Pancreas (tissue), 10 donors: Measurements from ENCODE around the gene KRT37. TPM values are rescaled to one million over a fixed set of nuclear protein-coding genes. Genes with fewer than 3 reads are reported as not detected.

Experiments
- ATAC-seq, 4 donors: fragments of 200-7000 bp; cut with Tn5 transposase; one replicate each; pipeline versions ENCODE4 v1.8.0 to v1.9.1; 2020; ENCODE audit warnings: mild to moderate bottlenecking in 4 of 4, moderate library complexity in 4 of 4
- DNase-seq, 6 donors: peaks; one replicate each; pipeline ENCODE4 v3.0.0-alpha.2; 2020
- FAIRE-seq: peaks from 2 replicates; lab custom pipeline; 2012; peaks lifted over from hg19 to GRCh38; lab: Jason Lieb, UNC
- H3K27ac ChIP-seq, 4 donors: fragments of 200-600 bp; sonication (generic); 1 replicate in 3 of 4; 2 replicates in 1 of 4; pipeline versions ENCODE4 v1.5.0 to v1.8.0; 2020
- H3K27me3 ChIP-seq, 4 donors: fragments of 200-600 bp; one replicate each; pipeline ENCODE4 v1.8.0; 2021
- H3K36me3 ChIP-seq, 3 donors: fragments of 200-600 bp; sonication (generic) in 1 of 3; one replicate each; pipeline versions ENCODE4 v1.5.0 to v1.8.0; 2020 to 2021
- H3K4me1 ChIP-seq, 3 donors: fragments of 200-600 bp; one replicate each; pipeline ENCODE4 v1.8.0; 2021
- H3K4me3 ChIP-seq, 4 donors: fragments of 200-600 bp; sonication (generic) in 2 of 4; one replicate each; pipeline versions ENCODE4 v1.5.0 to v1.8.0; 2020 to 2021
- H3K9me3 ChIP-seq, 4 donors: fragments of 200-600 bp; one replicate each; pipeline ENCODE4 v1.8.0; 2021
- CTCF ChIP-seq, 4 donors: fragments of 200-600 bp; sonication (generic) in 3 of 4; IDR thresholded peaks; one replicate each; pipeline versions ENCODE4 v1.5.0 to v1.8.0; 2021; ENCODE audit warnings: antibody characterized with exemption in 4 of 4
- WGBS, 2 donors: extraction: QIAGEN DNeasy Blood & Tissue Kit; methylation state at CpG; one replicate each; pipeline ENCODE4 v1.1.7; 2013; 5-methylcytosine and 5-hydroxymethylcytosine counted together
- intact Hi-C, 3 donors: fragments of 100-400 bp; cut with DNase I; formaldehyde crosslinking; loops; one replicate each; pipeline versions ENCODE4 v1.11.1 to v1.14.2; 2022
- polyA plus RNA-seq, 2 donors: library from polyadenylated mRNA; stranded (reverse); fragments of 200-250 nt; gene quantifications; one replicate each; pipeline ENCODE4 v1.2.3, GENCODE V29; 2013
- total RNA-seq, 6 donors: library from RNA; stranded (reverse); fragmentation: NEBNext Ultra II Directional in 4 of 6; extraction: Animal tissue kit (Norgen Biotek cat#: 25700) in 4 of 6; gene quantifications; one replicate each; pipeline versions ENCODE4 v1.2.1 to v1.2.4, GENCODE V29; 2021 to 2023
- donor health status: healthy with polysubstance abuse.
- donor health status: DM: no; HTN: no; CAD: no; lungs with moderate emphysema.
- donor health status: DM: no; HTN: no; CAD: no.
- donor health status: control.
- donor health status: control.
- donor health status: Bipolar disorder and iron deficiency.
- donor health status: DM: yes; HTN: yes; CAD: no.
- donor health status: DM: no; HTN: no; CAD: no.
- donor health status: DM: no; HTN: no; CAD: no.
- donor health status: DM: yes; HTN: yes; CAD: no.

The KRT37 gene
- total and polyA plus RNA-seq, 8 donors = not detected

DNA sequence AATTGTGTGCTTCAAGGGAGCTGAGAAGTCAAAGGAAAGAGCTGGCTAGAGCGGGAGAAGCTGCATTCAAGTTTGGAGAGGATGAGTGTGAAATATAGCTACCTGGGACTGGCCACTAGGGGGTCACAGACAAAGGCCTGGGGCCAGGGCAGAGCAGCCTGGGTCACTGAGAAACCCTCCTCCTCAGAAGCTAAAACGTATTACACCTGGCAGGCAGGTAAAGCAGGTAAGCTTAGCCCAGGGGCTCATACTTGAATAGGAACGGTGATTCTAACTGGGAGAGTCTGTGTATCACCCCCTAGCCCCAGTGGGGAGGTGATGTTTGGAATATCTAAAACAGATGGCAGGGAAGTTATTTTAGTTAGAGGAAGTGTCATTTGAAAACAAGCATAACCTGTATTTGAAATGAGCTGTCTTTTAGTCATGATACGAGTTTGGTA, 6.8 kb downstream of the KRT37 start:
- Histone ChIP-seq H3K4me1 (no peaks in the 10 kb centered on the region), H3K4me3 (no peak overlapping the region), H3K9me3 (no peaks in the 10 kb centered on the region), H3K27ac (no peak overlapping the region), H3K27me3 (no peaks in the 10 kb centered on the region), H3K36me3 (no peaks in the 10 kb centered on the region)
- no peak for TF ChIP-seq CTCF (IDR thresholded peaks at IDR 0.05)
- intact Hi-C loops = no loop called here
- DNase-seq (no peak), ATAC-seq (no peak), FAIRE-seq (no peak)
- WGBS, 2 donors = 50 to 56% methylated on average over 4 of the region's 4 CpGs

DNA sequence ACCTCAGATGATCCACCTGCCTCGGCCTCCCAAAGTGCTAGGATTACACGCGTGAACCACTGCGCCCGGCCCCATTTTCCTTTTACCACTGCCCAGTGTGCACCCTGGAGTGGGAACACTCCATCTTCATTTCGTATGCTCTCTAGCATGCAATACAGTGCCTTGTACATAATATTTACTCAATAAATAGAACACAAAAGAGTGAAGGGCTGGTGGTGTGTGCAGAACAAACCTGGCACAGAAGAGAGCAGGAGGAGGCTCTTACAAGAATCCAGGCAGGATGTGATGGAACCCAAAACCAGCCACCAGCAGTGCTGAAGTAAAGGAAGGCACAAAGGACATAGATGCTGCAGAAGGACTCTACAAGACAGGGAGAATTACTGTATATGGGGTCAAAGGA, 7.3 kb downstream of the KRT37 start:
- TF ChIP-seq CTCF (IDR thresholded peaks at IDR 0.05) = no peak
- Histone ChIP-seq H3K9me3 (no peaks in the 10 kb centered on the region), H3K27me3 (no peaks in the 10 kb centered on the region), H3K4me1 (no peaks in the 10 kb centered on the region), H3K36me3 (no peaks in the 10 kb centered on the region), H3K4me3 (no peak overlapping the region), H3K27ac (no peak overlapping the region)
- no peak for ATAC-seq
- FAIRE-seq = no peak
- intact Hi-C loops = no loop called here
- WGBS, 2 donors = 91 to 94% methylated on average over 6 of the region's 6 CpGs
- no peak for DNase-seq

DNA sequence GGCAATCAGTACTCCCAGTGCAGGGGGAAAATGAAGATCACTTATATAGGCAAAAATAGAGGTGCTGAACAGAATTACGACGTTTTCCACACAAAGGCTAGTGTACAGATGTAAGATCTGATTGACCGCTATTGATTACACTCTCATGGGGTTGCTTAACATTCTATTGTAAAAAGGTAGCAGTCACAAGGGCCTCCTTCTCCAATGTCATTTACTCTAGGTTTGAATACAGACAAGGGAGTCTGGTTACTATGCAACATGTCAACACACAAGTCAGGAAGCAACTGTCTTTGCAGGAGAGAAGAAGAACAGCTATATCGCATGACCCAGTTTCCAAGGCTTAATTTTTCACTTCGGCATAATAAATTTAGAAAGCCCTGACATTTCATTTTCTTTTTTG, 7.9 kb downstream of the KRT37 start:
- FAIRE-seq = no peak
- Histone ChIP-seq H3K9me3 (no peaks in the 10 kb centered on the region), H3K27me3 (no peaks in the 10 kb centered on the region), H3K4me1 (no peaks in the 10 kb centered on the region), H3K27ac (no peak overlapping the region), H3K4me3 (no peak overlapping the region), H3K36me3 (no peaks in the 10 kb centered on the region)
- TF ChIP-seq CTCF (IDR thresholded peaks at IDR 0.05) = no peak
- 69 to 75% methylated on average over 5 of the region's 5 CpGs for WGBS, 2 donors
- ATAC-seq = peak in 1 of 4 donors; percentile 51
- DNase-seq = no peak
- intact Hi-C loops = no loop called here

GRCh38 chr17:41415833-41416335, 8.5 kb downstream of the KRT37 start:
- Histone ChIP-seq H3K4me1 (no peaks in the 10 kb centered on the region), H3K4me3 (no peak overlapping the region), H3K9me3 (no peaks in the 10 kb centered on the region), H3K36me3 (no peaks in the 10 kb centered on the region), H3K27me3 (no peaks in the 10 kb centered on the region), H3K27ac (no peak overlapping the region)
- TF ChIP-seq CTCF (IDR thresholded peaks at IDR 0.05) = no peak
- no peak for FAIRE-seq
- intact Hi-C loops = no loop called here
- 38 to 40% methylated on average over 3 of the region's 3 CpGs for WGBS, 2 donors
- peak in 3 of 4 donors; percentile 29 to 92 (median 66) for ATAC-seq
- peak in 2 of 6 donors; percentile 17 to 26 for DNase-seq

- 63 to 68% methylated on average over 4 of the region's 4 CpGs for WGBS, 2 donors
- no peak overlapping the region for H3K27ac ChIP-seq
- H3K36me3 ChIP-seq = no peaks in the 10 kb centered on the region
- no peak for TF ChIP-seq CTCF (IDR thresholded peaks at IDR 0.05)
- FAIRE-seq (no peak), DNase-seq (no peak), ATAC-seq (no peak)
- intact Hi-C loops = no loop called here
- no peaks in the 10 kb centered on the region for H3K9me3 ChIP-seq
- no peak overlapping the region for H3K4me3 ChIP-seq
- H3K27me3 ChIP-seq = no peaks in the 10 kb centered on the region
- no peaks in the 10 kb centered on the region for H3K4me1 ChIP-seq
Measured at GRCh38 chr17:41415411-41415810, 9.0 kb downstream of the KRT37 start.
